Neural cell (in vitro differentiated cells): Measurements from ENCODE around the gene BCL2A1. TPM values are rescaled to one million over a fixed set of nuclear protein-coding genes. Genes with fewer than 3 reads are reported as not detected.

Experiments used
- H2AFZ ChIP-seq: fragments of 200-600, 300-800 bp; sonication (generic), shearing (Covaris generic); 2 replicates; pipeline ENCODE4 v1.6.0; 2014; ENCODE audit warnings: low read depth, mild to moderate bottlenecking, antibody characterized with exemption, low read length, moderate library complexity
- H3F3A ChIP-seq: fragments of 200-600 bp; shearing (Covaris generic); 2 replicates; pipeline ENCODE4 v1.6.1; 2016; ENCODE audit warnings: mild to moderate bottlenecking, moderate library complexity, mixed read lengths, antibody characterized with exemption, low read length; ENCODE audit not compliant: insufficient read depth, poor library complexity, severe bottlenecking
- H3K27ac ChIP-seq: fragments of 200-600, 300-800 bp; sonication (generic), shearing (Covaris generic); 2 replicates; pipeline ENCODE4 v1.5.1; 2014; ENCODE audit warnings: mild to moderate bottlenecking, low read length, moderate library complexity
- H3K27me3 ChIP-seq: fragments of 300-800, 200-600 bp; sonication (generic), shearing (Covaris generic); 2 replicates; pipeline ENCODE4 v1.6.0; 2014; ENCODE audit warnings: mild to moderate bottlenecking, low read depth, low read length, moderate library complexity; ENCODE audit not compliant: insufficient read depth
- H3K36me3 ChIP-seq: fragments of 300-800, 200-600 bp; sonication (generic), shearing (Covaris generic); 2 replicates; pipeline ENCODE4 v1.5.1; 2014; ENCODE audit warnings: mild to moderate bottlenecking, antibody characterized with exemption, low read length, moderate library complexity; ENCODE audit not compliant: insufficient read depth
- H3K4me2 ChIP-seq: fragments of 300-800, 200-600 bp; sonication (generic), shearing (Covaris generic); 2 replicates; pipeline ENCODE4 v1.6.0; 2014; ENCODE audit warnings: mild to moderate bottlenecking, low read length
- H3K4me3 ChIP-seq: fragments of 300-800, 200-600 bp; sonication (generic), shearing (Covaris generic); 2 replicates; pipeline ENCODE4 v1.5.1; 2014; ENCODE audit warnings: mild to moderate bottlenecking, low read length, moderate library complexity
- H3K79me2 ChIP-seq: fragments of 200-600 bp; shearing (Covaris generic); replicated peaks from 2 replicates; pipeline ENCODE4 v1.6.0; 2014; ENCODE audit warnings: mild to moderate bottlenecking, low read length, moderate library complexity; ENCODE audit not compliant: insufficient read depth
- H3K9ac ChIP-seq: fragments of 300-800, 200-600 bp; sonication (generic), shearing (Covaris generic); 2 replicates; pipeline ENCODE4 v1.6.1; 2016; ENCODE audit warnings: mild to moderate bottlenecking, low read length, mixed read lengths
- H3K9me2 ChIP-seq: fragments of 200-600 bp; shearing (Covaris generic); 2 replicates; pipeline ENCODE4 v1.6.1; 2016; ENCODE audit warnings: mild to moderate bottlenecking, low read length, mixed read lengths; ENCODE audit not compliant: insufficient read depth
- H3K9me3 ChIP-seq: fragments of 200-600, 300-800 bp; sonication (generic), shearing (Covaris generic); 2 replicates; pipeline ENCODE4 v1.6.1; 2016; ENCODE audit warnings: mild to moderate bottlenecking, mixed run types, low read length, moderate library complexity, mixed read lengths
- H4K20me1 ChIP-seq: fragments of 200-600 bp; shearing (Covaris generic); 2 replicates; pipeline ENCODE4 v1.6.1; 2016; ENCODE audit warnings: mild to moderate bottlenecking, mixed run types; ENCODE audit not compliant: insufficient read depth
- CTCF ChIP-seq: fragments of 450-650 bp; IDR thresholded peaks from 2 replicates; pipeline ENCODE4 v1.5.1; 2014; ENCODE audit warnings: antibody characterized with exemption, mild to moderate bottlenecking, moderate library complexity; ENCODE audit not compliant: poor library complexity, severe bottlenecking
- EP300 ChIP-seq: fragments of 450-650 bp; conservative IDR thresholded peaks from 2 replicates; pipeline ENCODE4 v1.6.1; 2014; ENCODE audit warnings: antibody characterized with exemption, mild to moderate bottlenecking, moderate library complexity; ENCODE audit not compliant: poor library complexity, severe bottlenecking
- EZH2 ChIP-seq: fragments of 200-600, 300-800 bp; shearing (Covaris generic), sonication (generic); IDR thresholded peaks from 2 replicates; pipeline ENCODE4 v1.6.1; 2014; ENCODE audit warnings: antibody characterized with exemption, low read length, borderline replicate concordance, mild to moderate bottlenecking; ENCODE audit not compliant: insufficient read depth, poor library complexity, severe bottlenecking
- MXI1 ChIP-seq: fragments of 450-650 bp; conservative IDR thresholded peaks from 2 replicates; pipeline ENCODE4 v1.6.1; 2014; ENCODE audit warnings: antibody characterized with exemption, mild to moderate bottlenecking; ENCODE audit not compliant: poor library complexity, severe bottlenecking
- POLR2AphosphoS5 ChIP-seq: IDR thresholded peaks from 2 replicates; pipeline ENCODE4 v1.6.1; 2012
- RAD21 ChIP-seq: fragments of 450-650 bp; conservative IDR thresholded peaks from 2 replicates; pipeline ENCODE4 v1.6.1; 2014; ENCODE audit warnings: antibody characterized with exemption, mild to moderate bottlenecking, moderate library complexity
- REST ChIP-seq: IDR thresholded peaks from 2 replicates; pipeline ENCODE4 v1.6.1; 2012; ENCODE audit warnings: borderline replicate concordance
- SMC3 ChIP-seq: fragments of 450-650 bp; conservative IDR thresholded peaks from 2 replicates; pipeline ENCODE4 v1.6.1; 2014; ENCODE audit warnings: antibody characterized with exemption, mild to moderate bottlenecking, moderate library complexity; ENCODE audit not compliant: poor library complexity
- TAF1 ChIP-seq: IDR thresholded peaks from 2 replicates; pipeline ENCODE4 v1.6.1; 2012; ENCODE audit warnings: low read depth
- polyA plus RNA-seq: library from polyadenylated mRNA; depleted of rRNA; stranded (reverse); fragments of >200 nt; gene quantifications from 2 replicates; pipeline ENCODE4 v1.2.3, GENCODE V29; 2014

The BCL2A1 gene
- polyA plus RNA-seq, 1 donor from 2014 or later, result not detected

- Histone ChIP-seq H3K79me2 (no peaks in the 10 kb centered on the region), H3K9me3 (no peaks in the 10 kb centered on the region), H3K9me2 (no peaks in the 10 kb centered on the region), H4K20me1 (no peaks in the 10 kb centered on the region), H3K9ac (no peak overlapping the region), H3K36me3 (no peaks in the 10 kb centered on the region), H3K27me3 (no peaks in the 10 kb centered on the region), H3F3A (no peaks in the 10 kb centered on the region), H3K27ac (no peak overlapping the region), H2AFZ (no peak overlapping the region), H3K4me2 (no peak overlapping the region), H3K4me3 (no peak overlapping the region)
- TF ChIP-seq REST, result no peak
- no peak for TF ChIP-seq MXI1
- no peak for TF ChIP-seq TAF1
- TF ChIP-seq EP300, result no peak
Observed at GRCh38 chr15:79978260-79978654, 7.3 kb upstream of the BCL2A1 start.

- no peak for TF ChIP-seq RAD21
- no peak for TF ChIP-seq POLR2AphosphoS5
- H3K4me3 ChIP-seq, result no peak overlapping the region
- H2AFZ ChIP-seq, result no peak overlapping the region
- no peaks in the 10 kb centered on the region for H3K36me3 ChIP-seq
- H3K79me2 ChIP-seq, result no peaks in the 10 kb centered on the region
- H3K9me2 ChIP-seq, result no peaks in the 10 kb centered on the region
- no peak overlapping the region for H3K27ac ChIP-seq
- no peaks in the 10 kb centered on the region for H4K20me1 ChIP-seq
- H3K9me3 ChIP-seq, result no peaks in the 10 kb centered on the region
- no peaks in the 10 kb centered on the region for H3F3A ChIP-seq
- no peak overlapping the region for H3K4me2 ChIP-seq
- no peaks in the 10 kb centered on the region for H3K27me3 ChIP-seq
- no peak overlapping the region for H3K9ac ChIP-seq
Observed at GRCh38 chr15:79977431-79978054, 6.5 kb upstream of the BCL2A1 start.

- Histone ChIP-seq H3K9me2 (no peaks in the 10 kb centered on the region), H2AFZ (no peak overlapping the region), H3K9me3 (no peaks in the 10 kb centered on the region), H3K36me3 (no peaks in the 10 kb centered on the region), H3K27me3 (no peaks in the 10 kb centered on the region), H3K79me2 (no peaks in the 10 kb centered on the region), H3F3A (no peaks in the 10 kb centered on the region), H3K4me2 (no peak overlapping the region), H3K27ac (no peak overlapping the region), H3K9ac (no peak overlapping the region), H4K20me1 (no peaks in the 10 kb centered on the region), H3K4me3 (no peak overlapping the region)
- TF ChIP-seq REST, result no peak
- TF ChIP-seq POLR2AphosphoS5, result no peak
- TF ChIP-seq MXI1, result no peak
- no peak for TF ChIP-seq RAD21
- TF ChIP-seq CTCF, result no peak
- TF ChIP-seq EP300, result no peak
- no peak for TF ChIP-seq EZH2
- no peak for TF ChIP-seq SMC3
- no peak for TF ChIP-seq TAF1
Observed at GRCh38 chr15:79973456-79974195, 2.6 kb upstream of the BCL2A1 start.
